ENCODE results near the gene JSRP1.

The JSRP1 gene

GRCh38 chr19:2255982-2256685, at the start of gene JSRP1:
Gene JSRP1, minus strand, starts transcription at chr19:2256417. Its CDS starts 1,103 bp downstream, at chr19:2255314.
- DNase-seq (ENCODE audit: low spot score): peak; percentile 56

GRCh38 chr19:2305452-2306280, 49.4 kb upstream of the JSRP1 start:
- DNase-seq (ENCODE audit: low spot score): no peak

- no peak for DNase-seq (ENCODE audit: low spot score)
Measured at GRCh38 chr19:2303211-2303798, 47.1 kb upstream of the JSRP1 start.

- no peak for DNase-seq (ENCODE audit: low spot score)
Measured at GRCh38 chr19:2302319-2303210, 46.3 kb upstream of the JSRP1 start.

- DNase-seq (ENCODE audit: low spot score): no peak
Measured at GRCh38 chr19:2300533-2300932, 44.3 kb upstream of the JSRP1 start.

GRCh38 chr19:2296141-2296540, 39.9 kb upstream of the JSRP1 start:
- no peak for DNase-seq (ENCODE audit: low spot score)

- DNase-seq (ENCODE audit: low spot score): no peak
Measured at GRCh38 chr19:2294687-2295335, 38.6 kb upstream of the JSRP1 start.

- no peak for DNase-seq (ENCODE audit: low spot score)
Measured at GRCh38 chr19:2291185-2291751, 35.1 kb upstream of the JSRP1 start.

- no peak for DNase-seq (ENCODE audit: low spot score)
Measured at GRCh38 chr19:2290441-2291184, 34.4 kb upstream of the JSRP1 start.

- DNase-seq (ENCODE audit: low spot score): no peak
Measured at GRCh38 chr19:2289714-2290435, 33.7 kb upstream of the JSRP1 start.

GRCh38 chr19:2288818-2289713, 32.8 kb upstream of the JSRP1 start:
- DNase-seq (ENCODE audit: low spot score): no peak

- DNase-seq (ENCODE audit: low spot score): no peak
Measured at GRCh38 chr19:2288338-2288817, 32.2 kb upstream of the JSRP1 start.

GRCh38 chr19:2287585-2288337, 31.5 kb upstream of the JSRP1 start:
- no peak for DNase-seq (ENCODE audit: low spot score)

- no peak for DNase-seq (ENCODE audit: low spot score)
Measured at GRCh38 chr19:2286402-2287140, 30.4 kb upstream of the JSRP1 start.

- DNase-seq (ENCODE audit: low spot score): no peak
Measured at GRCh38 chr19:2283835-2284507, 27.8 kb upstream of the JSRP1 start.

GRCh38 chr19:2282862-2283237, 26.6 kb upstream of the JSRP1 start:
- DNase-seq (ENCODE audit: low spot score): no peak
